HCT116 (cell line): ENCODE results near the gene RHBDF1.

Experiments used
- CBX3 ChIP-seq: IDR thresholded peaks from 2 replicates; pipeline ENCODE4 v1.6.1; 2012; ENCODE audit warnings: low read depth
- CEBPB ChIP-seq: IDR thresholded peaks from 2 replicates; pipeline ENCODE4 v1.6.1; 2012; ENCODE audit warnings: low read depth
- CTCF ChIP-seq, 3 experiments: fragments of 200-600 bp in 1 of 3; sonication (generic) in 1 of 3; IDR thresholded peaks in 2 of 3; conservative IDR thresholded peaks in 1 of 3; 2 replicates each; pipeline ENCODE4 v1.5.1; 2012 to 2017; ENCODE audit warnings: low read depth in 2 of 3, low read length in 2 of 3, antibody characterized with exemption in 1 of 3, borderline replicate concordance in 1 of 3, control low read depth in 1 of 3, mild to moderate bottlenecking in 1 of 3, mixed read lengths in 1 of 3, mixed run types in 1 of 3, moderate library complexity in 1 of 3; ENCODE audit not compliant: insufficient read depth in 1 of 3
- EZH2 ChIP-seq: fragments of 200-600 bp; sonication (generic); IDR thresholded peaks from 2 replicates; pipeline ENCODE4 v1.6.1; 2017; ENCODE audit warnings: antibody characterized with exemption, mixed run types
- MAX ChIP-seq: IDR thresholded peaks from 2 replicates; pipeline ENCODE4 v1.6.1; 2012
- POLR2A ChIP-seq: IDR thresholded peaks from 2 replicates; pipeline ENCODE4 v1.7.0; 2011; ENCODE audit warnings: borderline replicate concordance; ENCODE audit not compliant: insufficient read depth, insufficient read length; ENCODE audit errors: extremely low read depth
- POLR2AphosphoS5 ChIP-seq: IDR thresholded peaks from 2 replicates; pipeline ENCODE4 v1.6.1; 2011; ENCODE audit warnings: mild to moderate bottlenecking, low read depth, low read length, moderate library complexity
- RAD21 ChIP-seq: IDR thresholded peaks from 2 replicates; pipeline ENCODE4 v1.6.1; 2012; ENCODE audit warnings: low read depth, mild to moderate bottlenecking
- REST ChIP-seq: IDR thresholded peaks from 2 replicates; pipeline ENCODE4 v1.6.1; 2012; ENCODE audit warnings: low read depth
- SIN3A ChIP-seq: IDR thresholded peaks from 2 replicates; pipeline ENCODE4 v1.6.1; 2012; ENCODE audit warnings: low read depth
- TCF7L2 ChIP-seq: IDR thresholded peaks from 2 replicates; pipeline ENCODE4 v1.7.0; 2011; ENCODE audit warnings: borderline replicate concordance, inconsistent platforms; ENCODE audit not compliant: insufficient read depth, insufficient read length; ENCODE audit errors: extremely low read depth
- YY1 ChIP-seq: IDR thresholded peaks from 2 replicates; pipeline ENCODE4 v1.6.1; 2011; ENCODE audit warnings: low read length, low read depth, moderate library complexity, mild to moderate bottlenecking; ENCODE audit not compliant: insufficient replicate concordance; ENCODE audit errors: extremely low read depth

- TF ChIP-seq SIN3A (no peak), POLR2A (no peak), EZH2 (no peak), POLR2AphosphoS5 (no peak), YY1 (no peak), REST (no peak), CEBPB (no peak), CTCF (IDR thresholded peaks at IDR 0.05 in 2 of 3, conservative IDR thresholded peaks at IDR 0.05 in 1 of 3; ENCODE audit: borderline replicate concordance in 1 of 3, insufficient read depth in 1 of 3, low read depth in 2 of 3, low read length in 2 of 3) (no peak), MAX (no peak), CBX3 (no peak), RAD21 (no peak), TCF7L2 (no peak)
Measured at GRCh38 chr16:57711-58110, 14.7 kb downstream of the RHBDF1 start.
